Heart left ventricle (tissue), 13 donors: ENCODE results near the gene TMEM109.

Experiments
- CTCF ChIP-seq, 12 donors: fragments of 200-600 bp; sonication (generic) in 4 of 12; IDR thresholded peaks; one replicate each; pipeline versions ENCODE4 v1.5.0 to v1.8.0; 2018 to 2022; ENCODE audit warnings: antibody characterized with exemption in 12 of 12, mild to moderate bottlenecking in 5 of 12
- POLR2A ChIP-seq, 2 donors: fragments of 450-650 bp; IDR thresholded peaks; one replicate each; pipeline ENCODE4 v1.6.1; 2017; ENCODE audit warnings: antibody characterized with exemption in 2 of 2, mild to moderate bottlenecking in 2 of 2, moderate library complexity in 2 of 2
- donor health status: ischemic (EF 13 %, LVEDD 7.1; RV severe dilation, severe dysfunction).
- donor health status: DM: no; HTN: yes; CAD: no.
- donor health status: DM: no; HTN: no; CAD: no.
- donor health status: ischemic (EF 25% LVEDD 6.9; RV normal size, moderate dysfunction).
- donor health status: ischemic (EF 25% LVEDD 5.7; RV mildly dilated, moderate dysfunction).
- donor health status: ischemic (EF 35%, LVEDD 5.7; RV mildly dilated, moderate dysfunction).
- donor health status: nonischemic (EF 11% LVEDD 7.7; RV severe dilation, severe dysfunction).
- donor health status: DM: yes; HTN: yes; CAD: no.
- donor health status: PGD.
- donor health status: ischemic (EF 29% LVEDD 5.4; RV normal size, mild dysfunction).
- donor health status: nonischemic (EF 23%, LVEDD 6.1; RV moderate dilation, normal function).

DNA sequence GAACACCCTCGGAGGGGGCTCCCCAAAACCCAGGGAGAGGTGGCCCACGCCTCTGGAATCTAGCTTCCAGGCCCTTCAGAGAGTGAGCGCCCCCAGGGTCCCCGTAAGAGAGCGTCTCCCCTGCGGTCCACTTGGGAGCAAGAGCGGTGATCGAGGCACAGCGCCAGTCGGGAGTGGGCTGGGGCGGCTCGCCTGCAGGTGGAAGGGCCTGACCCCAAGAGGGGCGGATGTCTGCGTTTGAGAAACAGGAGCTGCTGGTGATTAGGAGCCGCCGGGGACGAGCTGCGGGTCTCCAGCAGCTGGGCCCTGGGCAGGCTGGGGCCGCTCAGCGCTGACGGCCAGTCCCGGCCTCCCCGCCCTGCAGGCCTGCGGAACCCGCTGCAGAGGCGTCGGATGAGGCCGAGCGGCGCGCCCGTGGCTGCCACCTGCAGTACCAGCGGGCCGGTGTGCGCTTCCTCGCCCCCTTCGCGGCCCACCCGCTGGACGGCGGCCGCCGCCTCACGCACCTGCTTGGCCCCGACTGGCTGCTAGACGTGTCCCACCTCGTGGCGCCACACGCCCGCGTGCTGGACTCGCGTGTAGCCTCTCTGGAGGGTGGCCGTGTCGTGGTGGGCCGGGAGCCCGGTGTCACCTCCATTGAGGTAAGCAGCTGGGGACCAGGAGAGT is 20.3 kb downstream of the TMEM109 start:
- TF ChIP-seq CTCF (IDR thresholded peaks at IDR 0.05), result no peak
- no peak for TF ChIP-seq POLR2A (IDR thresholded peaks at IDR 0.05)
